ENCODE measurements around the gene CSF2.

CSF2 gene

DNA sequence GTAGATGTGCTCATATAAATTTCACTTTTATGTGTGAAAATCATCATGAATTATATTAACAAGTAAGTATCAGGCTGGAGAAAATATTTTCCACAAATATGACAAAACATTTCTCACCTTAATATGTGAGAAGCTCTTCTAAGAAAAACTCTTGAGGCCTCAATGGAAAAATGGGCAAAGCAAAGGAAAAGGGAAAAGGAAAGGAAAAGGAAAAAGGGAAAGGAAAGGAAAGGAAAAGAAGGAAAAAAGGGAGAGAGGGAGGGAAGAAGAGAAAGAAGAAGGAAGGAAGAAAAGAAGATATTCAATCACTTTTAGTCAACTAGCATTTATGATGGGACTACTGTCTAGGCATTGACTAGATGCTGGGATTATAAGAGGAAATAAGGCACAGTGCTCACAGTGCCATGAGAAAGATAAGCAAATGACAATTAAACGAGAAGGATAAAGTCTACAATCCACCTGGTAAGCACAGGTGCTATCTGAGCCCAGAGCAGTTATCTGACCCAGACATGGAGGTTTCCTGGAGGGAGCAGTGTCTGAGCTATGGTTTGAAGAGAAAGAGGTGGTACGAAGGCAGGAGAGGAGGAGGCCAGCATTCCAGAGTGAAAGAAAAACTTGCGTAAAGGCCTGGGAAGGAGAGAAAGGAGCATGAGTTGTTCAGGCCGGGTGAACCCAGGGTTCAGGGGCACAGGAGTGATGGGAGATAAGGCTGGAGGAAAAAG, 43.8 kb upstream of the CSF2 start:
- TF ChIP-seq CTCF (conservative IDR thresholded peaks at IDR 0.05; ENCODE audit: control insufficient read depth, insufficient read depth, low read depth, low read length): no peak
- no peak for DNase-seq (ENCODE audit: low read depth)
- H3K4me3 ChIP-seq (ENCODE audit: control insufficient read depth, low read depth, low read length): no peak overlapping the region

- TF ChIP-seq CTCF (conservative IDR thresholded peaks at IDR 0.05; ENCODE audit: control insufficient read depth, insufficient read depth, low read depth, low read length): no peak
- DNase-seq (ENCODE audit: low read depth): no peak
- no peak overlapping the region for H3K4me3 ChIP-seq (ENCODE audit: control insufficient read depth, low read depth, low read length)
Measured at GRCh38 chr5:132030610-132031009, 43.0 kb upstream of the CSF2 start.

- no peak for TF ChIP-seq CTCF (conservative IDR thresholded peaks at IDR 0.05; ENCODE audit: control insufficient read depth, insufficient read depth, low read depth, low read length)
- H3K4me3 ChIP-seq (ENCODE audit: control insufficient read depth, low read depth, low read length): no peak overlapping the region
- DNase-seq (ENCODE audit: low read depth): no peak
Measured at GRCh38 chr5:132032196-132032595, 41.4 kb upstream of the CSF2 start.

- no peak for TF ChIP-seq CTCF (conservative IDR thresholded peaks at IDR 0.05; ENCODE audit: control insufficient read depth, insufficient read depth, low read depth, low read length)
- no peak overlapping the region for H3K4me3 ChIP-seq (ENCODE audit: control insufficient read depth, low read depth, low read length)
- no peak for DNase-seq (ENCODE audit: low read depth)
Measured at GRCh38 chr5:132033122-132033521, 40.5 kb upstream of the CSF2 start.

DNA sequence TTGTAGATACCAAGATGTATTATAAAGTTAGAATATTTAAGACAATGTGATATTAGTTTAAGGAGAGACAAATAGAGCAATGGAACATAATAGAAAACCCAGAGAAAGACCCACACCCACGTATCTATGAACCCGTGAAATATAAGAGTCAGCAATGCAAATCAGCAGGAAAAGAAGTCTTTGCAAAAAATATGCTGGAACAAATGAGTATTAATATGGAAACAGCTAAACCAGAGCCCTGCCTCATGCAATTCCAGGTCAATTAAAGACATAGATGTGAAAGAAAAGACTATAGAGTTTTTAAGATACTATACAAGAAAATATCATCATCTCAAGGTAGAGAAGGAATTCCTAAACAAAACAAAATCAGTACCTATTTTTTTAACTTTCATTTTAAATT, 36.2 kb upstream of the CSF2 start:
- TF ChIP-seq CTCF (conservative IDR thresholded peaks at IDR 0.05; ENCODE audit: control insufficient read depth, insufficient read depth, low read depth, low read length): no peak
- no peak for DNase-seq (ENCODE audit: low read depth)
- no peak overlapping the region for H3K4me3 ChIP-seq (ENCODE audit: control insufficient read depth, low read depth, low read length)

GRCh38 chr5:132044207-132044606, 29.4 kb upstream of the CSF2 start:
- no peak for DNase-seq (ENCODE audit: low read depth)
- TF ChIP-seq CTCF (conservative IDR thresholded peaks at IDR 0.05; ENCODE audit: control insufficient read depth, insufficient read depth, low read depth, low read length): no peak
- no peak overlapping the region for H3K4me3 ChIP-seq (ENCODE audit: control insufficient read depth, low read depth, low read length)

DNA sequence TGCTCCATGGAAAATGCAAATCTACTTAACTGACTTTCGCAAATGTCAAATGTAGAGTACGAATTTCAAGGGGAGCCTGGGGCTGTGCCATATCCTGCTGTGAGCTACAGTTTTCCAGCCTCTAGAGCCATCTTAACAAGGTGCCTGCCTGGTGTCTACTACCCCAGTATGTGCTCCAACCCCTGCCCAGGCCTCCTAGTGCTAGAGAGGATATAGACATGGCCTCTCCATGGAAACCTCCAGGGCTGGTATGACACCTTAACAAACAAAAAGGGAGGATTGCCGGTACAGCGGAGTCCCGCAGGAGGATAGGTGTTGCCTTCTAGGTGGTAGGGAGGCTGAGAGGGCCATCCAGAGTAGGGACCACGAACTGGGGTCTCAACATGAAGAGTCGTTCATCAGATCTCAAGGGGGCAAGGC, 26.7 kb upstream of the CSF2 start:
- DNase-seq (ENCODE audit: low read depth): no peak
- no peak for TF ChIP-seq CTCF (conservative IDR thresholded peaks at IDR 0.05; ENCODE audit: control insufficient read depth, insufficient read depth, low read depth, low read length)

More for the DNA sequence above, 26.7 kb upstream of the CSF2 start:
- H3K4me3 ChIP-seq (ENCODE audit: control insufficient read depth, low read depth, low read length): no peak overlapping the region
